Eye (tissue), 1 donor: ENCODE data around the gene FGFRL1.

ENCODE experiments used
- DNase-seq: peaks from one replicate; pipeline ENCODE4 v3.0.0-alpha.2; 2015

Gene FGFRL1

DNA sequence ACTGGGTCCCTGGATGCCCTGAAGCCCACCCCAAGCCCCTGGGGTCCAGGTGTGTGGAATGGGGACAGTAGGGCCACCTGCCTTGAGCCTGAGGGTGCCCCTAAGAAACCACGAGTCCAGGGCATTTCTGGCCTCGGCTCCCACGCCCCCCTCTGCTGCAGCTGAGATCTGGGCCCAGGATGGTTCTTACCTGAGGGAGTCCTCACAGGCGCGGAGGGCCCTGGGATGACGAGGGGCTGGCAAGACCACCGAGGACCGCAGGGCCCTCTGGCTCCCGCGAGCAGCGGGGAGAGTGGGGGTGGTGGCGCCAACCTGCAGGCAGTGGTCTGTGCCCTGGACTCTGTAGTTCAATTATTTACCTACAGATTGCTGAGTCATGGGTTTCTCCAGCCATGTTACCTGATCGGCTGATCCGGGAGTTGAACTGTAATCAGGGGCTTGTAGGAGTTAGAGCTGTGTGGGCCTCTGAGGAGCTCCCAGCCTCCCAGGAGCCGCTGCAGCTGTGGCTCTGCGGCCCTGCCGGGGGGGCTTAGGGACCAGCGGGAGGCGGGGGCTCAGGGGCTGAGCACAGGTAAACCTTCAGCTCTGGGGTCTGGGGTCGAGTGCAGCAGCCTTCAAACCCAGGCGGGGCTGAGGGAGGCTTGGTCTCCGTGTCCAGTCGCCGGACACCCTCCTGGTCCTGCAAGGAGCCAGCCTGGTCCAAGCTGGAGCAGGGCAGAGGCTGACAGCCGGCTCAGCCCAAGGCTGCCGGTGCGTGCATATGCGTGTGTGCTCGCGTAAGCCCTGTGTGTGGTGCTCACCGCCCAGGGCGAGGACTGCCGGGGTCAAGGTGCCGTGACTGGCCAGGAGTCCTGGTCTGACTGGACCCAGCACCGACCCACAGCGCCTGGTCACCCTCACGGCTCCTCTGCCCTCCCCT lies 18.1 kb upstream of the FGFRL1 start, which contains the start of gene SLC26A1:
Gene SLC26A1, minus strand, starts transcription at position 294 of the 919 bp plus-strand sequence. CDS start 1,701 bp downstream, outside the sequence.
- DNase-seq = no peak

DNA sequence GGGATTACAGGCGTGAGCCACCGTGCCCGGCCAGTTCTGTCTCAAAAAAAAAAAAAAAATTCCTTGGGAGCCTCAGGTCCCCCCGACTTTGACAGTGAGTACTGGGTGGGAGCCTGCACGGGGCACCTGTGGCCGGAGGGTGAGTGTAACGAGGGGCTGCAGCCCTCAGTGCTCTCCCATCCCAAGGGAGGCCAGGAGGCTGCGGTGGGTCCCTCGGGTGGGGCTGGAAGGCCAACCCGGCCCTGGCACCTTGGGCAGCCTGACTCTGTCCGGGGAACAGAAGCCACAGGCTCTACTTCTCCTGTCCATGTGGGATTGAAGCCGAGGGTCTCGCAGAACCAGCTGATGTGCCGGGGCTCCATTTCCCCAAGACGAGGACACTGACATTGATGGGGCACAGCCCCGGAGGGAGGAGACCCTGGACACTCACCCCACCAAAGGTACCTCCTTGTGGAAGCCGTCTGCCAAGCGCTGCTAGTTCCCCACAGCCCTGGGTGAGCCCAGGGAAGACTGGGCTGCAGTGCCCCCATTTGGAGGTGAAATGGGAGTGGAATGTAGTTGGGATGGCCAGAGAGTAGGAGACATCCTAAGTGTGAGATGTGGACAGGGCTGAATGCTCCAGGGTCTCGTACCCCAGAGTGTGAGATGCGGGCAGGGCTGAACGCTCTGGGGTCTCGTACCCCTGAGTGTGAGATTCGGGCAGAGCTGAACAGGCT lies 16.0 kb upstream of the FGFRL1 start:
- no peak for DNase-seq

- DNase-seq = no peak
Measured at GRCh38 chr4:996030-996996, 15.1 kb upstream of the FGFRL1 start.

- no peak for DNase-seq
Measured at GRCh38 chr4:996997-997374, 14.4 kb upstream of the FGFRL1 start.

DNA sequence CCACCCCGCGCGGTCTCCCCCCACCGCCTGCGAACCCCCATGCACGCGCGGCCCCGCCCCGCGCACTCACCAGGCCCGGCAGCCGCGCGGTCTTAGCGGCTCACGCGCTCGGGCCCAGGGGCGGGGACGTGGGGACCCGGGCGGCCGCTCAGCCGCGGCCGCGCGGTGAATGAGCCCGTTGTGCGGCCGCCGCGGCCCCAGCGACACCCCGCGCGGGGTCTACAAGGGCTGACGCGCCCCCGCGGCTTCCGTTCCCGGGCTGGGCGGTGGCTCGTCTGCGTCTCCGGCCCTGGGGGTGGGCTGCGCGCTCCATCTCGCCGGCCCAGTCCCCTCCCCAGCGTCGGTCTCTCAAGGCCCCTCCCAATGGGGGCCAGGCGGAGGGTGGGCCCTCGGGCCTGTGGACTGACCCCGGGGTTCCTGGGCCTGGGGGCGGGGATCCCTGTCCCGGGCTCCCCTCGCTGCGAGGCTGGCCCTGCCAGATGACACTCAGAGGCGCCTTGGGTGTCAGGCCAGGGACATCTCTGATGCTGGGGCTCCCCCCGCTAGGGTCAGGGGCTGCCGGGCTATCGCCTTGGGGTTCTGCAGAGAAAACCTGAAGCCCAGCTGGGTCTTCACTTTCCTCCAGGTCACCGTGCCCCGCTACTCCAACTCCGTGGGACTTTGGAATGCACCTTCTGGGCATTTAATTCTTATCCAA lies 13.9 kb upstream of the FGFRL1 start:
- peak; percentile 63 for DNase-seq

DNA sequence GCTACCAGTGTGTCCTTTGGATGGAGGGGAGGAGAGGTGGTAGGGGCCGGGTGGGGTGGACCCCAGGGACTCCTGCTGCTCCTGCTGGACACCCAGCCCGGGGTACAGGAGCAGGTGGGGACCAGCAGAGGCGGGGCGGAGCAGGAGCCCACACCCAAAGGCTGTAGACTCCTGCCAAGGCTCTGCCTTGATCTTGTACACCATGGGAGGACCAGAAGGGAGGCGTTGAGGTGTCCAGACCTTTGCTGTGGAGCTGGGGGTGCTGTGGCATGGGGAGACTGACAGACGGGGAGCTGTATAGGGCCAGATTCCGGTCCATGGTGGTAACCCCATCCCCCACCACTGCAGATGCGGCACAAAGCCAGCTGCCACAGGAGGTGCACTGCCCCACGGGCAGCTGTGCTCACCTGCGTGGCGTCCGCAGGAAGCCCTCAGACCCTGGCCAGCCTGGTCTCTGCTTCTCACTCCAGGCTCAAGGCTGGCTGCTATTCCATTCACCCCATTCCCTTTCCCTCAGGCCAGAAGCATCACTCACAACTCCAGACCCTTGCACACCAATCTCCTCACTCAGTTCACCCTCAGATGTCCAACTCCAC lies 13.2 kb upstream of the FGFRL1 start:
- no peak for DNase-seq

DNA sequence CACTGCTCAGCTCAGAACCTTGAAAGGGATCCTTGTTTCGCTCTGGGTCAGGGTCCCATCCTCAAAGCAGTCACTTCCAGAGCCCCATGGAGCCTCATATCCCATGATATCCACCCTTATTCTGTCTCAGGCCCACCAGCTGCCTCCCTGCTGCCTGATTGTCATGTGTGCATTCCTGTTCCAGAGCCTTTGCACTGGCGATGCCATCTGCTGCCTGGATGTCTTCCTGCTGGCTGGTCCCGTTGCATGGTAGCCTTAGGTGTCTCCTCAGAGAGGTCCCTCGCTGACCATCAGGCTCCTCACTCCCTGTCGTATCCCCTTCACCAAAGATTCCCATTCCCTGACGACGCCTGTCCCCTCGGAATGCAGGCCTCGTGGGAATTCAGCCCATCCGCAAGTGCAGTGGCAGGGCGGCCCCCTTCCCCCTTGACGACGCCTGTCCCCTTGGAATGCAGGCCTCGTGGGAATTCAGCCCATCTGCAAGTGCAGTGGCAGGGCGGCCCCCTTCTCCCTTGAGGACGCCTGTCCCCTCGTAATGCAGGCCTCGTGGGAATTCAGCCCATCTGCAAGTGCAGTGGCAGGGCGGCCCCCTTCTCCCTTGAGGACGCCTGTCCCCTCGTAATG lies 12.1 kb upstream of the FGFRL1 start:
- DNase-seq = peak; percentile 65

GRCh38 chr4:999882-1000425 lies 11.5 kb upstream of the FGFRL1 start:
- no peak for DNase-seq

DNA sequence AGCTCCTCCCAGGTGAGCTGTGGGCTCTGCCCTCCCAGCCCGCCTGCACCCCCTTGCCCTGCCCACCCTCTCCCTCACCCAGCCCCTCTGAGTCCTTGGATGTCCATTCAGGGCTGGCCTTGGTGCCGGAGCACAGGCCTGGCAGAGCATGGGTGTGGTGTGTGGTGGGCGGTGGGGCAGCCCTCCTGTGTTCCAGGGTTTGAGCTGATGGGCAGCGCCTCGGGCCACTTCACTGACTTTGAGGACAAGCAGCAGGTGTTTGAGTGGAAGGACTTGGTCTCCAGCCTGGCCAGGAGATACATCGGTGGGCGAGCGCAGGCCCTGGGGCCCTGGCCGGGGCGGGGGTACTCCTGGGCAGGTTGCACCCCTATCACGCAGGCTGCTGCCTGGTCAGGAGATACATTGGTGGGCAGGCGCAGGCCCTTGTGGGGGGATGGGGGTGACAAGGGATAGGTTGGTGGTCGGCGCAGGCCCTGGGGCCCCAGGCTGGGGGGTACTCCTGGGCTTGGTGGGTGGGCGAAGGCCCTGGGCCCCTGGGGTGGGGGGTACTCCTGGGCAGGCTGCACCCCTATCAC lies 10.7 kb upstream of the FGFRL1 start:
- DNase-seq = no peak

GRCh38 chr4:1001561-1002130 lies 9.8 kb upstream of the FGFRL1 start:
- DNase-seq = no peak

DNA sequence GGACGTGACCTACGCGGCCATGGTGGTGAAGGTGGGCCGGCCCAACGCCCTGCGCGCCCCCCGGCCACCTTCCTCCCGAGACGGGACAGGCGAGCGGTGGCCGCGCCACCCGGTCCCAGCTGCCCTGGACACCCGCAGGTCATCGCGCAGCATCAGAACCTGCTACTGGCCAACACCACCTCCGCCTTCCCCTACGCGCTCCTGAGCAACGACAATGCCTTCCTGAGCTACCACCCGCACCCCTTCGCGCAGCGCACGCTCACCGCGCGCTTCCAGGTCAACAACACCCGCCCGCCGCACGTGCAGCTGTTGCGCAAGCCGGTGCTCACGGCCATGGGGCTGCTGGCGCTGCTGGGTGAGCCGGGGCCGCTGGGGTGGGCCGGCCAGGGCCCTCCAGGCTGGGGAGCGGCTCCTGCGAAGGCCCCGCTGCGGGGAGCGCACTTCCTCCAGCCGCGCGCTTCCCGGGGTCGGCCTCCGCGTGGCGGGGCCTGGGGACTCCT lies 9.2 kb upstream of the FGFRL1 start:
- DNase-seq = peak; percentile 70

DNA sequence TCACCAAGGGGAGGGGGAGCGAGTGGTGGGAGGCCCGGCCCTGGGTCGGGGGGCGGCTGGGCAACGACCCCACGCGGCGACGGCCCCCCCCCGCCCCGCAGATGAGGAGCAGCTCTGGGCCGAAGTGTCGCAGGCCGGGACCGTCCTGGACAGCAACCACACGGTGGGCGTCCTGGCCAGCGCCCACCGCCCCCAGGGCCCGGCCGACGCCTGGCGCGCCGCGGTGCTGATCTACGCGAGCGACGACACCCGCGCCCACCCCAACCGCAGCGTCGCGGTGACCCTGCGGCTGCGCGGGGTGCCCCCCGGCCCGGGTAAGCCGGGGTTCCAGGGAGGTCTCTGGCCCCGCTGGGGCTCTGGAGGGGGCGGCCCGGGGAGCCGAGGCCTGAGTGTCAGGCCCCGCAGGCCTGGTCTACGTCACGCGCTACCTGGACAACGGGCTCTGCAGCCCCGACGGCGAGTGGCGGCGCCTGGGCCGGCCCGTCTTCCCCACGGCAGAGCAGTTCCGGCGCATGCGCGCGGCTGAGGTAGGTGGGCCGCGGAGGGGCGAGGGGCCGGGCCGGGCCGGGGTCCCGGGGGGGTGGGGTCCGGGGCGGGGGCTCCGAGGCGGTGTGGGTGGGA lies 8.7 kb upstream of the FGFRL1 start:
- DNase-seq = no peak

GRCh38 chr4:1003271-1004070 lies 8.0 kb upstream of the FGFRL1 start:
- no peak for DNase-seq

DNA sequence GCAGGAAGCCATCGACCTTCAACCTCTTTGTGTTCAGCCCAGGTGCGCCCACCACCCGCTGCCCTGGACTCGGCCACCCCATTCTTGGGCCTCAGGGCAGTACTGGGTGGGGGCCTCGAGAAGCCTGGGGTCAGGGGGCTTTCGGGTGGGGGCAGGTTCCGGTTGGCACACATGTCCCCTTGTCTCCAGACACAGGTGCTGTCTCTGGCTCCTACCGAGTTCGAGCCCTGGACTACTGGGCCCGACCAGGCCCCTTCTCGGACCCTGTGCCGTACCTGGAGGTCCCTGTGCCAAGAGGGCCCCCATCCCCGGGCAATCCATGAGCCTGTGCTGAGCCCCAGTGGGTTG lies 7.4 kb upstream of the FGFRL1 start:
- DNase-seq = no peak

DNA sequence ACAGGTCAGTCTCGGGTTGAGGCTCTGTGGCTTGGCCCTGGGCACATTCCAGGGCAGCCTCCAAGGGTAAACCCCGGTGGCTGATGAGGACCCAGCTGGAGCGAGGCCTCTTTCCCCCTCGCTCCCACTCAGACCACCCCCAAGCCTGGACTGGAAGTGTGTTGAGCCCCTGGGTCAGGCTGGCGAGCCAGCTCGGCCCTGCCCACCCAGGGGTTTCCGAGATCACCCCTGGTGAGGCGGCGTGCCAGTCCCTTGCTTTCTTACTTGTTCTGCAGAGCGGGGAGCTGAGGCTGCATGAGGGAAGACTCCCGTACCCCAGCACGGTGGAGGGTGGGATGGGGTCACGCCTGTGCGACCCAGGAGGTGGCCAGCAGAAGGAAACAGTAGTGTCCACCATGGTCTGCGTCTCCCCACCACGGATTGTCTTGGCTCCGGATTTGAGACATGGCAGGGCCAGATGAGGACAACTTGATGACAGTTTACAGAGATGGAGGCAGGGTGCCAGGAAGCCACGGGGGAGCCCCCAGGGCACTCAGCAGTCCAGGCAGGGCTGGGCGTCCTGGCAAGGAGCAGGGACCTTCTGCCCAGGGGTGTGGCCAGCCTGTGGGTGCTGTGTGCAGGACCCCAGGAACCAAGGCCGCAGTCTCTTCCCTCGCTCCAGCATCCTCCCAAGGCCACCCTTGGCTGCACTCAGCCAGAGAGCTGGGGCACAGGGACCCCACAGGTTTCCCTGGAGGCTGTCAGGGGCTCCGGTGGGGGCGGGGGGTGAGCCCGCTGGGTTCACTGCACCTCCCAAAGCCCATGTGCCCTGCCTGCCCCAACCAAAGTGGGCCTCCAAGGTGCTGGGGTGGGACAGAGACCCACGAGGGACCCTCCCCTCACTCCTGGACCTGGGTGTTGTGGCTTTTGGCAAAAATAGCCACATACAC lies 6.6 kb upstream of the FGFRL1 start:
- no peak for DNase-seq

GRCh38 chr4:1006856-1007255 lies 4.6 kb upstream of the FGFRL1 start:
- no peak for DNase-seq

- peak; percentile 54 for DNase-seq
Measured at GRCh38 chr4:1008840-1009541, 2.4 kb upstream of the FGFRL1 start.
